ENCODE results near the gene ARAF.

DNA sequence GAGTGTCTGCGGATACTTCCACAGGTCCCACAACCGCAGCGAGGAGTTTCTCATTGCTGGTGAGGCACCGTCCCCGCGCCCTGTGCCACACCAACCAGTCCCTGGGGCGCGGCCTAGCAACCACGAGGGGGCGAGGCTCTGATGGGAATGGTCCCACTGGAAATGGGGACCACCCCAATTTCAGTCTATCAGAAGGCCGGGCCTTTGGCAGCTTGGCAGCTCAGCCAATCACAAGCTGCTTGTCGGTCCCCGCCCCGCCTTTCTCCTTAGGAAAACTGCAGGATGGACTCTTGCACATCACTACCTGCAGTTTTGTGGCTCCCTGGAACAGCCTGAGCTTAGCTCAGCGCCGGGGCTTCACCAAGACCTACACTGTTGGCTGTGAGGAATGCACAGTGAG, 24.3 kb downstream of the ARAF start:
- TF ChIP-seq EZH2 (IDR thresholded peaks at IDR 0.05; ENCODE audit: borderline replicate concordance, low read depth, low read length, severe bottlenecking) = no peak
- no peak for TF ChIP-seq JUN (IDR thresholded peaks at IDR 0.05; ENCODE audit: borderline replicate concordance, insufficient read depth, insufficient read length, low read depth)
- TF ChIP-seq, protein P1, sequence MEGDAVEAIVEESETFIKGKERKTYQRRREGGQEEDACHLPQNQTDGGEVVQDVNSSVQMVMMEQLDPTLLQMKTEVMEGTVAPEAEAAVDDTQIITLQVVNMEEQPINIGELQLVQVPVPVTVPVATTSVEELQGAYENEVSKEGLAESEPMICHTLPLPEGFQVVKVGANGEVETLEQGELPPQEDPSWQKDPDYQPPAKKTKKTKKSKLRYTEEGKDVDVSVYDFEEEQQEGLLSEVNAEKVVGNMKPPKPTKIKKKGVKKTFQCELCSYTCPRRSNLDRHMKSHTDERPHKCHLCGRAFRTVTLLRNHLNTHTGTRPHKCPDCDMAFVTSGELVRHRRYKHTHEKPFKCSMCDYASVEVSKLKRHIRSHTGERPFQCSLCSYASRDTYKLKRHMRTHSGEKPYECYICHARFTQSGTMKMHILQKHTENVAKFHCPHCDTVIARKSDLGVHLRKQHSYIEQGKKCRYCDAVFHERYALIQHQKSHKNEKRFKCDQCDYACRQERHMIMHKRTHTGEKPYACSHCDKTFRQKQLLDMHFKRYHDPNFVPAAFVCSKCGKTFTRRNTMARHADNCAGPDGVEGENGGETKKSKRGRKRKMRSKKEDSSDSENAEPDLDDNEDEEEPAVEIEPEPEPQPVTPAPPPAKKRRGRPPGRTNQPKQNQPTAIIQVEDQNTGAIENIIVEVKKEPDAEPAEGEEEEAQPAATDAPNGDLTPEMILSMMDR (IDR thresholded peaks at IDR 0.05; ENCODE audit: extremely low read depth in 1 of 2, insufficient read depth in 1 of 2, low read depth in 1 of 2, low read length in 2 of 2) = no peak

Measured in endothelial cell of umbilical vein (primary cell).